Neural cell (in vitro differentiated cells): Measurements from ENCODE around the gene TMEM272. TPM values are rescaled to one million over a fixed set of nuclear protein-coding genes. Genes with fewer than 3 reads are reported as not detected.

Experiments
- H2AFZ ChIP-seq: fragments of 200-600, 300-800 bp; sonication (generic), shearing (Covaris generic); 2 replicates; pipeline ENCODE4 v1.6.0; 2014; ENCODE audit warnings: low read depth, mild to moderate bottlenecking, antibody characterized with exemption, low read length, moderate library complexity
- H3F3A ChIP-seq: fragments of 200-600 bp; shearing (Covaris generic); 2 replicates; pipeline ENCODE4 v1.6.1; 2016; ENCODE audit warnings: mild to moderate bottlenecking, moderate library complexity, mixed read lengths, antibody characterized with exemption, low read length; ENCODE audit not compliant: insufficient read depth, poor library complexity, severe bottlenecking
- H3K27ac ChIP-seq: fragments of 200-600, 300-800 bp; sonication (generic), shearing (Covaris generic); 2 replicates; pipeline ENCODE4 v1.5.1; 2014; ENCODE audit warnings: mild to moderate bottlenecking, low read length, moderate library complexity
- H3K27me3 ChIP-seq: fragments of 300-800, 200-600 bp; sonication (generic), shearing (Covaris generic); 2 replicates; pipeline ENCODE4 v1.6.0; 2014; ENCODE audit warnings: mild to moderate bottlenecking, low read depth, low read length, moderate library complexity; ENCODE audit not compliant: insufficient read depth
- H3K36me3 ChIP-seq: fragments of 300-800, 200-600 bp; sonication (generic), shearing (Covaris generic); 2 replicates; pipeline ENCODE4 v1.5.1; 2014; ENCODE audit warnings: mild to moderate bottlenecking, antibody characterized with exemption, low read length, moderate library complexity; ENCODE audit not compliant: insufficient read depth
- H3K4me2 ChIP-seq: fragments of 300-800, 200-600 bp; sonication (generic), shearing (Covaris generic); 2 replicates; pipeline ENCODE4 v1.6.0; 2014; ENCODE audit warnings: mild to moderate bottlenecking, low read length
- H3K4me3 ChIP-seq: fragments of 300-800, 200-600 bp; sonication (generic), shearing (Covaris generic); 2 replicates; pipeline ENCODE4 v1.5.1; 2014; ENCODE audit warnings: mild to moderate bottlenecking, low read length, moderate library complexity
- H3K79me2 ChIP-seq: fragments of 200-600 bp; shearing (Covaris generic); replicated peaks from 2 replicates; pipeline ENCODE4 v1.6.0; 2014; ENCODE audit warnings: mild to moderate bottlenecking, low read length, moderate library complexity; ENCODE audit not compliant: insufficient read depth
- H3K9ac ChIP-seq: fragments of 300-800, 200-600 bp; sonication (generic), shearing (Covaris generic); 2 replicates; pipeline ENCODE4 v1.6.1; 2016; ENCODE audit warnings: mild to moderate bottlenecking, low read length, mixed read lengths
- H3K9me2 ChIP-seq: fragments of 200-600 bp; shearing (Covaris generic); 2 replicates; pipeline ENCODE4 v1.6.1; 2016; ENCODE audit warnings: mild to moderate bottlenecking, low read length, mixed read lengths; ENCODE audit not compliant: insufficient read depth
- H3K9me3 ChIP-seq: fragments of 200-600, 300-800 bp; sonication (generic), shearing (Covaris generic); 2 replicates; pipeline ENCODE4 v1.6.1; 2016; ENCODE audit warnings: mild to moderate bottlenecking, mixed run types, low read length, moderate library complexity, mixed read lengths
- H4K20me1 ChIP-seq: fragments of 200-600 bp; shearing (Covaris generic); 2 replicates; pipeline ENCODE4 v1.6.1; 2016; ENCODE audit warnings: mild to moderate bottlenecking, mixed run types; ENCODE audit not compliant: insufficient read depth
- EP300 ChIP-seq: fragments of 450-650 bp; conservative IDR thresholded peaks from 2 replicates; pipeline ENCODE4 v1.6.1; 2014; ENCODE audit warnings: antibody characterized with exemption, mild to moderate bottlenecking, moderate library complexity; ENCODE audit not compliant: poor library complexity, severe bottlenecking
- EZH2 ChIP-seq: fragments of 200-600, 300-800 bp; shearing (Covaris generic), sonication (generic); IDR thresholded peaks from 2 replicates; pipeline ENCODE4 v1.6.1; 2014; ENCODE audit warnings: antibody characterized with exemption, low read length, borderline replicate concordance, mild to moderate bottlenecking; ENCODE audit not compliant: insufficient read depth, poor library complexity, severe bottlenecking
- MXI1 ChIP-seq: fragments of 450-650 bp; conservative IDR thresholded peaks from 2 replicates; pipeline ENCODE4 v1.6.1; 2014; ENCODE audit warnings: antibody characterized with exemption, mild to moderate bottlenecking; ENCODE audit not compliant: poor library complexity, severe bottlenecking
- POLR2AphosphoS5 ChIP-seq: IDR thresholded peaks from 2 replicates; pipeline ENCODE4 v1.6.1; 2012
- RAD21 ChIP-seq: fragments of 450-650 bp; conservative IDR thresholded peaks from 2 replicates; pipeline ENCODE4 v1.6.1; 2014; ENCODE audit warnings: antibody characterized with exemption, mild to moderate bottlenecking, moderate library complexity
- SMC3 ChIP-seq: fragments of 450-650 bp; conservative IDR thresholded peaks from 2 replicates; pipeline ENCODE4 v1.6.1; 2014; ENCODE audit warnings: antibody characterized with exemption, mild to moderate bottlenecking, moderate library complexity; ENCODE audit not compliant: poor library complexity
- TAF1 ChIP-seq: IDR thresholded peaks from 2 replicates; pipeline ENCODE4 v1.6.1; 2012; ENCODE audit warnings: low read depth
- polyA plus RNA-seq: library from polyadenylated mRNA; depleted of rRNA; stranded (reverse); fragments of >200 nt; gene quantifications from 2 replicates; pipeline ENCODE4 v1.2.3, GENCODE V29; 2014
- TF ChIP-seq, protein P1 (sequence below): fragments of 450-650 bp; IDR thresholded peaks from 2 replicates; pipeline ENCODE4 v1.5.1; 2014; ENCODE audit warnings: antibody characterized with exemption, mild to moderate bottlenecking, moderate library complexity; ENCODE audit not compliant: poor library complexity, severe bottlenecking
- TF ChIP-seq, protein P2 (sequence below): IDR thresholded peaks from 2 replicates; pipeline ENCODE4 v1.6.1; 2012; ENCODE audit warnings: borderline replicate concordance

TMEM272 gene
- polyA plus RNA-seq, 1 donor from 2014 or later: 0.77 TPM

DNA sequence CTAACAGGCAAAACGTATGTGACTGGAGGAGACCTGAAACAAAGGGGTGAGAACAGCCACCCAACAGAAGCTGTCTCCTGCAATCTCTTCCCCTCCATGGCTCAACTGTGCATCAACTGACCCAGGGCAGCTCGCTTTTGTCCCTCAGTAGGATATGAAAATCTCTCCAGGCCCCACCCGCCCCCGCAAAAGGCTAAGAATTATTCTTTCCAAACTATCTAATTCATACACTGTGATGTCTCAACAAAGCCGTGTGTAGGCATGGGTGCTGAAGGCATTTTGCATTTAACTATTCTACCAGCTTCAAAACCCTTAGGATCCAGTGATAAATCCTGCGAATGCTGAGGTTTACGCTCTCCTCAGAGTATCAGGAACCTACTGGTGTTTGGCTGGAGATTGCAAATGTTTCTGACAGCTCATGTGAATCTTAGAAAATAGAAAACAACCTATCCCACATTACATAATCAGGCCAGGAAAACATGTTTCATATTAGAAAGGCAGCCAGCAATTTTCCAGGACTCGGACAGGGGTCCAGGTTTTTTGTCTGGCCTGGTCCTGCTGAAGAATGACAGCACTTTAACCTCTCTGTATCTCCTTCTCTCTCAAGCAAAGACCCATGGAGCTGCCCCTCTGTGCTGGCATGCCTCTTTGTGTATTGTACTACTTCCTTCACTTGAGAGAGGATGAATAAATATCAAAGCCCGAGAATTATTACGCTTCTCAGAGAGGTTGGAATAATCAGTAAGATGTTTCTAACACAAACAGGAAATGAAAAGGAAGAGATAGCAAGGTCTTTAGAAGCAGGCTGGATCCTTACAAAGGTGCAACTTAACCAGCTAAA, 58.3 kb downstream of the TMEM272 start:
- TF ChIP-seq RAD21: no peak
- TF ChIP-seq, protein P1, sequence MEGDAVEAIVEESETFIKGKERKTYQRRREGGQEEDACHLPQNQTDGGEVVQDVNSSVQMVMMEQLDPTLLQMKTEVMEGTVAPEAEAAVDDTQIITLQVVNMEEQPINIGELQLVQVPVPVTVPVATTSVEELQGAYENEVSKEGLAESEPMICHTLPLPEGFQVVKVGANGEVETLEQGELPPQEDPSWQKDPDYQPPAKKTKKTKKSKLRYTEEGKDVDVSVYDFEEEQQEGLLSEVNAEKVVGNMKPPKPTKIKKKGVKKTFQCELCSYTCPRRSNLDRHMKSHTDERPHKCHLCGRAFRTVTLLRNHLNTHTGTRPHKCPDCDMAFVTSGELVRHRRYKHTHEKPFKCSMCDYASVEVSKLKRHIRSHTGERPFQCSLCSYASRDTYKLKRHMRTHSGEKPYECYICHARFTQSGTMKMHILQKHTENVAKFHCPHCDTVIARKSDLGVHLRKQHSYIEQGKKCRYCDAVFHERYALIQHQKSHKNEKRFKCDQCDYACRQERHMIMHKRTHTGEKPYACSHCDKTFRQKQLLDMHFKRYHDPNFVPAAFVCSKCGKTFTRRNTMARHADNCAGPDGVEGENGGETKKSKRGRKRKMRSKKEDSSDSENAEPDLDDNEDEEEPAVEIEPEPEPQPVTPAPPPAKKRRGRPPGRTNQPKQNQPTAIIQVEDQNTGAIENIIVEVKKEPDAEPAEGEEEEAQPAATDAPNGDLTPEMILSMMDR: no peak
- TF ChIP-seq MXI1: no peak
- TF ChIP-seq EP300: no peak
- TF ChIP-seq SMC3: no peak
- TF ChIP-seq TAF1: no peak
- no peak for TF ChIP-seq POLR2AphosphoS5
- no peak for TF ChIP-seq EZH2
- TF ChIP-seq, protein P2, sequence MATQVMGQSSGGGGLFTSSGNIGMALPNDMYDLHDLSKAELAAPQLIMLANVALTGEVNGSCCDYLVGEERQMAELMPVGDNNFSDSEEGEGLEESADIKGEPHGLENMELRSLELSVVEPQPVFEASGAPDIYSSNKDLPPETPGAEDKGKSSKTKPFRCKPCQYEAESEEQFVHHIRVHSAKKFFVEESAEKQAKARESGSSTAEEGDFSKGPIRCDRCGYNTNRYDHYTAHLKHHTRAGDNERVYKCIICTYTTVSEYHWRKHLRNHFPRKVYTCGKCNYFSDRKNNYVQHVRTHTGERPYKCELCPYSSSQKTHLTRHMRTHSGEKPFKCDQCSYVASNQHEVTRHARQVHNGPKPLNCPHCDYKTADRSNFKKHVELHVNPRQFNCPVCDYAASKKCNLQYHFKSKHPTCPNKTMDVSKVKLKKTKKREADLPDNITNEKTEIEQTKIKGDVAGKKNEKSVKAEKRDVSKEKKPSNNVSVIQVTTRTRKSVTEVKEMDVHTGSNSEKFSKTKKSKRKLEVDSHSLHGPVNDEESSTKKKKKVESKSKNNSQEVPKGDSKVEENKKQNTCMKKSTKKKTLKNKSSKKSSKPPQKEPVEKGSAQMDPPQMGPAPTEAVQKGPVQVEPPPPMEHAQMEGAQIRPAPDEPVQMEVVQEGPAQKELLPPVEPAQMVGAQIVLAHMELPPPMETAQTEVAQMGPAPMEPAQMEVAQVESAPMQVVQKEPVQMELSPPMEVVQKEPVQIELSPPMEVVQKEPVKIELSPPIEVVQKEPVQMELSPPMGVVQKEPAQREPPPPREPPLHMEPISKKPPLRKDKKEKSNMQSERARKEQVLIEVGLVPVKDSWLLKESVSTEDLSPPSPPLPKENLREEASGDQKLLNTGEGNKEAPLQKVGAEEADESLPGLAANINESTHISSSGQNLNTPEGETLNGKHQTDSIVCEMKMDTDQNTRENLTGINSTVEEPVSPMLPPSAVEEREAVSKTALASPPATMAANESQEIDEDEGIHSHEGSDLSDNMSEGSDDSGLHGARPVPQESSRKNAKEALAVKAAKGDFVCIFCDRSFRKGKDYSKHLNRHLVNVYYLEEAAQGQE: no peak
- no peaks in the 10 kb centered on the region for H3K9me3 ChIP-seq
- no peak overlapping the region for H3K4me3 ChIP-seq
- H3K79me2 ChIP-seq: no peaks in the 10 kb centered on the region
- H4K20me1 ChIP-seq: no peaks in the 10 kb centered on the region
- H3K9me2 ChIP-seq: no peaks in the 10 kb centered on the region
- H3F3A ChIP-seq: no peaks in the 10 kb centered on the region
- no peak overlapping the region for H2AFZ ChIP-seq
- H3K27ac ChIP-seq: no peak overlapping the region
- no peaks in the 10 kb centered on the region for H3K27me3 ChIP-seq
- H3K36me3 ChIP-seq: no peaks in the 10 kb centered on the region
- no peak overlapping the region for H3K4me2 ChIP-seq
- no peak overlapping the region for H3K9ac ChIP-seq

DNA sequence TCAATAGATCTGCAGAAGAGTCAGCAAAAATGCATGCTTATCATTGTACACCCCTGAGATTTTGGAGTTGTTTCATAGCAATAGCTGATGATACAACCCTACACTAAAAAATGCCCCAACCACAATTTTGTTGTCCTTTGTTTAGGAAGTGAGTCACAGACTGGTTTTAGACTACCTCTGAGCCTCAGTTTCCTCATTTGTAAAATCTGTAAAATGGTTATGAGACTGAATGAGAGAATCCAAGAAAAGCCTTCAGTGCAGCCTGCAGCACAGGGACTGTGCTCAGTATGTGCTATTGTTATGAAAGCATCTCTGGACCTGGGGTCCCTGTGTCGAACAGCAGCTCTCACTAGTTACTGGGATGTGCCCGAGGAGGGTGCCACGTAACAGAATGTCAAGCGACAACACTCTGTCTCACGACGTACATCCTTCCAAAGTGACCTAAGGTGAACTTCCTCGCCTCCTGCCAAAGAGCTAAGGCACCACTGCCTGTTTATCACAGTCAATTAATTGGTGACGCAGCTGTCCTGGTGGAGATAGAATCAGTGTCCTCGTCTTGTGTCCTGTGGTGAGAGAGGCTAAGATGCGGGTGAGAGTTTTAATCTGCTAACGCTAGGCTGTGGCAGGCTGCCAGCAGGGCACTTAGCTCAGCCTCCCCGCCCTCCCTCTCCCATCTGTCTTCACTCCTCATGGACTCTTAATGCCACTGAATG, 59.1 kb downstream of the TMEM272 start:
- H3K4me2 ChIP-seq: no peak overlapping the region
- no peak overlapping the region for H3K9ac ChIP-seq
- no peak overlapping the region for H3K27ac ChIP-seq

More for the DNA sequence above, 59.1 kb downstream of the TMEM272 start:
- Histone ChIP-seq H3K79me2 (no peaks in the 10 kb centered on the region), H2AFZ (no peak overlapping the region), H3K36me3 (no peaks in the 10 kb centered on the region), H3F3A (no peaks in the 10 kb centered on the region), H3K9me3 (no peaks in the 10 kb centered on the region), H4K20me1 (no peaks in the 10 kb centered on the region), H3K4me3 (no peak overlapping the region), H3K9me2 (no peaks in the 10 kb centered on the region), H3K27me3 (no peaks in the 10 kb centered on the region)
- TF ChIP-seq, protein P1: no peak
- no peak for TF ChIP-seq SMC3
- no peak for TF ChIP-seq EZH2
- no peak for TF ChIP-seq MXI1
- no peak for TF ChIP-seq EP300
